Activated naive CD8-positive, alpha-beta T cell treated with anti-CD3 and anti-CD28 coated beads for 36 hours (primary cell): ENCODE measurements around the gene TNKS2. TPM values are rescaled to one million over a fixed set of nuclear protein-coding genes. Genes with fewer than 3 reads are reported as not detected.
"Not testable (repeated sequence)": the region's sequence is repeated elsewhere in the genome, so short reads cannot be mapped to it uniquely, and the experiment has no call there.

Experiments
- DNase-seq: peaks from one replicate; pipeline ENCODE4 v3.0.0; 2021
- H3K27ac Mint-ChIP-seq: one replicate; pipeline ENCODE4 v1.8.0; 2022; ENCODE audit warnings: mild to moderate bottlenecking, moderate library complexity, mixed read lengths
- H3K27me3 Mint-ChIP-seq: one replicate; pipeline ENCODE4 v1.8.0; 2022; ENCODE audit warnings: mild to moderate bottlenecking, mixed read lengths
- H3K36me3 Mint-ChIP-seq: one replicate; pipeline ENCODE4 v1.8.0; 2021; ENCODE audit warnings: mild to moderate bottlenecking, mixed read lengths
- H3K4me1 Mint-ChIP-seq: one replicate; pipeline ENCODE4 v1.8.0; 2021; ENCODE audit warnings: mixed read lengths
- H3K4me3 Mint-ChIP-seq: one replicate; pipeline ENCODE4 v1.8.0; 2022; ENCODE audit warnings: mild to moderate bottlenecking, moderate library complexity, mixed read lengths
- H3K9me3 Mint-ChIP-seq: one replicate; pipeline ENCODE4 v1.8.0; 2022; ENCODE audit warnings: mixed read lengths
- total RNA-seq, 2 experiments: library from RNA; stranded (reverse); gene quantifications; one replicate each; pipeline ENCODE4 v1.2.3, GENCODE V29; 2021

Gene TNKS2
- total RNA-seq, 2 experiments from 2014 or later, result 25.8 to 25.9 TPM

GRCh38 chr10:91875779-91876178, 77.6 kb downstream of the TNKS2 start:
- Mint-ChIP-seq H3K4me3 (no peak overlapping the region), H3K36me3 (no peaks in the 10 kb centered on the region), H3K27me3 (no peaks in the 10 kb centered on the region), H3K4me1 (no peaks in the 10 kb centered on the region), H3K9me3 (no peaks in the 10 kb centered on the region), H3K27ac (no peak overlapping the region)
- DNase-seq, result no peak

- no peak overlapping the region for H3K4me3 Mint-ChIP-seq
Measured at GRCh38 chr10:91879515-91880170, 81.4 kb downstream of the TNKS2 start.

GRCh38 chr10:91880310-91880709, 82.1 kb downstream of the TNKS2 start:
- Mint-ChIP-seq H3K36me3 (no peaks in the 10 kb centered on the region), H3K9me3 (peaks cover 1% of the 10 kb centered on the region), H3K27ac (no peak overlapping the region), H3K27me3 (no peaks in the 10 kb centered on the region), H3K4me3 (no peak overlapping the region), H3K4me1 (no peaks in the 10 kb centered on the region)
- DNase-seq, result no peak

More at GRCh38 chr10:91879515-91880170, 81.4 kb downstream of the TNKS2 start:
- Mint-ChIP-seq H3K4me1 (no peaks in the 10 kb centered on the region), H3K9me3 (peaks cover 1% of the 10 kb centered on the region), H3K27ac (no peak overlapping the region), H3K36me3 (no peaks in the 10 kb centered on the region), H3K27me3 (no peaks in the 10 kb centered on the region)
- no peak for DNase-seq

GRCh38 chr10:91883549-91884444, 85.6 kb downstream of the TNKS2 start:
- no peaks in the 10 kb centered on the region for H3K36me3 Mint-ChIP-seq
- peaks cover 9% of the 10 kb centered on the region for H3K4me1 Mint-ChIP-seq
- no peak for DNase-seq
- peaks cover 6% of the 10 kb centered on the region for H3K27me3 Mint-ChIP-seq
- H3K9me3 Mint-ChIP-seq, result peaks cover 1% of the 10 kb centered on the region
- H3K27ac Mint-ChIP-seq, result no peak overlapping the region
- H3K4me3 Mint-ChIP-seq, result no peak overlapping the region

- H3K27ac Mint-ChIP-seq, result no peak overlapping the region
- no peaks in the 10 kb centered on the region for H3K36me3 Mint-ChIP-seq
- H3K9me3 Mint-ChIP-seq, result peaks cover 1% of the 10 kb centered on the region
Measured at GRCh38 chr10:91884536-91884935, 86.3 kb downstream of the TNKS2 start.

GRCh38 chr10:91885362-91886079, 87.3 kb downstream of the TNKS2 start:
- Mint-ChIP-seq H3K27me3 (peaks cover 18% of the 10 kb centered on the region), H3K36me3 (no peaks in the 10 kb centered on the region), H3K9me3 (peaks cover 1% of the 10 kb centered on the region), H3K27ac (no peak overlapping the region), H3K4me3 (no peak overlapping the region), H3K4me1 (peaks cover 9% of the 10 kb centered on the region)
- no peak for DNase-seq

More at GRCh38 chr10:91884536-91884935, 86.3 kb downstream of the TNKS2 start:
- Mint-ChIP-seq H3K4me1 (peaks cover 9% of the 10 kb centered on the region), H3K4me3 (no peak overlapping the region), H3K27me3 (peaks cover 11% of the 10 kb centered on the region)
- DNase-seq, result no peak

GRCh38 chr10:91886954-91887271, 88.7 kb downstream of the TNKS2 start:
- H3K4me3 Mint-ChIP-seq, result peak overlapping the region; percentile 76

GRCh38 chr10:91887272-91888076, 89.2 kb downstream of the TNKS2 start:
- peak; percentile 31 for DNase-seq
- Mint-ChIP-seq H3K27ac (peak overlapping the region; percentile 62), H3K4me1 (peaks cover 9% of the 10 kb centered on the region), H3K27me3 (peaks cover 25% of the 10 kb centered on the region), H3K36me3 (no peaks in the 10 kb centered on the region), H3K9me3 (no peaks in the 10 kb centered on the region), H3K4me3 (peak overlapping the region; percentile 76)

More at GRCh38 chr10:91886954-91887271, 88.7 kb downstream of the TNKS2 start:
- Mint-ChIP-seq H3K4me1 (peaks cover 9% of the 10 kb centered on the region), H3K27me3 (peaks cover 25% of the 10 kb centered on the region), H3K27ac (no peak overlapping the region), H3K9me3 (no peaks in the 10 kb centered on the region), H3K36me3 (no peaks in the 10 kb centered on the region)
- DNase-seq, result no peak

GRCh38 chr10:91891125-91892001, 93.1 kb downstream of the TNKS2 start:
- H3K4me1 Mint-ChIP-seq, result peaks cover 9% of the 10 kb centered on the region
- no peak for DNase-seq
- no peak overlapping the region for H3K4me3 Mint-ChIP-seq
- no peaks in the 10 kb centered on the region for H3K9me3 Mint-ChIP-seq
- no peak overlapping the region for H3K27ac Mint-ChIP-seq
- no peaks in the 10 kb centered on the region for H3K36me3 Mint-ChIP-seq
- H3K27me3 Mint-ChIP-seq, result peaks cover 25% of the 10 kb centered on the region

- Mint-ChIP-seq H3K36me3 (no peaks in the 10 kb centered on the region), H3K4me1 (peaks cover 3% of the 10 kb centered on the region), H3K9me3 (no peaks in the 10 kb centered on the region), H3K27me3 (peaks cover 30% of the 10 kb centered on the region), H3K4me3 (no peak overlapping the region), H3K27ac (no peak overlapping the region)
- no peak for DNase-seq
Measured at GRCh38 chr10:91893051-91893450, 94.8 kb downstream of the TNKS2 start.

- H3K4me1 Mint-ChIP-seq, DNase-seq, H3K4me3 Mint-ChIP-seq, H3K27ac Mint-ChIP-seq, H3K36me3 Mint-ChIP-seq, H3K9me3 Mint-ChIP-seq: not testable (repeated sequence)
- H3K27me3 Mint-ChIP-seq, result peaks cover 28% of the 10 kb centered on the region
Measured at GRCh38 chr10:91894261-91894685, 96.0 kb downstream of the TNKS2 start.

- Mint-ChIP-seq H3K9me3 (no peaks in the 10 kb centered on the region), H3K4me1 (peaks cover 2% of the 10 kb centered on the region), H3K27ac (no peak overlapping the region), H3K36me3 (no peaks in the 10 kb centered on the region), H3K27me3 (peaks cover 14% of the 10 kb centered on the region), H3K4me3 (no peak overlapping the region)
- no peak for DNase-seq
Measured at GRCh38 chr10:91896212-91896756, 98.1 kb downstream of the TNKS2 start.

- Mint-ChIP-seq H3K4me1 (peaks cover 14% of the 10 kb centered on the region), H3K27ac (no peak overlapping the region), H3K27me3 (peaks cover 11% of the 10 kb centered on the region), H3K9me3 (no peaks in the 10 kb centered on the region), H3K4me3 (no peak overlapping the region), H3K36me3 (no peaks in the 10 kb centered on the region)
- DNase-seq, result no peak
Measured at GRCh38 chr10:91897421-91897820, 99.2 kb downstream of the TNKS2 start.
